NB4 (cell line): ENCODE results near the gene UGT1A7.

Source experiments
- DNase-seq: peaks from one replicate; pipeline ENCODE4 v3.0.0; 2010; ENCODE audit warnings: low read depth
- H3K4me3 ChIP-seq: one replicate; pipeline ENCODE4 v1.5.1; 2011; ENCODE audit warnings: mild to moderate bottlenecking, low read depth, low read length, moderate library complexity
- MAX ChIP-seq: IDR thresholded peaks from 2 replicates; pipeline ENCODE4 v1.6.1; 2011; ENCODE audit warnings: low read depth, low read length
- MYC ChIP-seq: IDR thresholded peaks from 2 replicates; pipeline ENCODE4 v1.6.1; 2011; ENCODE audit warnings: low read depth, low read length
- POLR2A ChIP-seq: IDR thresholded peaks from 2 replicates; pipeline ENCODE4 v1.6.1; 2011; ENCODE audit warnings: mild to moderate bottlenecking; ENCODE audit not compliant: insufficient read length; ENCODE audit errors: extremely low read depth
- TF ChIP-seq, protein P1 (sequence below): IDR thresholded peaks from one replicate; pipeline ENCODE4 v1.5.1; 2012; ENCODE audit warnings: low read depth, low read length

UGT1A7 gene

DNA sequence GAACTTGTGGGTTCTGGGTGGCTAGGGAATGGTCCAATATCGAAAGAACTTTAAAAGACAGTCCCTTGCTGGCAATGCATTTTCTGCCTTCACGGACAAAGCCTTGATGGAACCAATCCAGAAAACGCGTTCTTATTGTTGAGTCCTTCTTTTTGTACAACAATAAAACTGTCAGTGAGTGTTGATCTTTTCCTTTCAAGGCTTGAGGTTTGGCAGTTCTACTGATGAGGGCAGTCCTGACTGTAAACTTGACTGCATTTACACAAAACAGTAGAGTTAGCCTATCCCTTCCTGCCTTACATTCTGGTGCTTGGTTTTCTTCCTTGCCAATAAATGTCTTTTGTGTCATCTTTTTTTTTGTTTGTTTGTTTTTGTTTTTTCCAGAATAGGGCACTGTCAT is 2.5 kb upstream of the UGT1A7 start:
- no peak for TF ChIP-seq MAX
- no peak for TF ChIP-seq POLR2A
- TF ChIP-seq MYC: no peak
- TF ChIP-seq, protein P1, sequence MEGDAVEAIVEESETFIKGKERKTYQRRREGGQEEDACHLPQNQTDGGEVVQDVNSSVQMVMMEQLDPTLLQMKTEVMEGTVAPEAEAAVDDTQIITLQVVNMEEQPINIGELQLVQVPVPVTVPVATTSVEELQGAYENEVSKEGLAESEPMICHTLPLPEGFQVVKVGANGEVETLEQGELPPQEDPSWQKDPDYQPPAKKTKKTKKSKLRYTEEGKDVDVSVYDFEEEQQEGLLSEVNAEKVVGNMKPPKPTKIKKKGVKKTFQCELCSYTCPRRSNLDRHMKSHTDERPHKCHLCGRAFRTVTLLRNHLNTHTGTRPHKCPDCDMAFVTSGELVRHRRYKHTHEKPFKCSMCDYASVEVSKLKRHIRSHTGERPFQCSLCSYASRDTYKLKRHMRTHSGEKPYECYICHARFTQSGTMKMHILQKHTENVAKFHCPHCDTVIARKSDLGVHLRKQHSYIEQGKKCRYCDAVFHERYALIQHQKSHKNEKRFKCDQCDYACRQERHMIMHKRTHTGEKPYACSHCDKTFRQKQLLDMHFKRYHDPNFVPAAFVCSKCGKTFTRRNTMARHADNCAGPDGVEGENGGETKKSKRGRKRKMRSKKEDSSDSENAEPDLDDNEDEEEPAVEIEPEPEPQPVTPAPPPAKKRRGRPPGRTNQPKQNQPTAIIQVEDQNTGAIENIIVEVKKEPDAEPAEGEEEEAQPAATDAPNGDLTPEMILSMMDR: no peak
- DNase-seq: no peak
- H3K4me3 ChIP-seq: no peak overlapping the region

GRCh38 chr2:233680361-233681045 is 1.2 kb upstream of the UGT1A7 start:
- DNase-seq: no peak
- H3K4me3 ChIP-seq: no peak overlapping the region
- no peak for TF ChIP-seq POLR2A
- TF ChIP-seq, protein P1: no peak
- TF ChIP-seq MAX: no peak
- TF ChIP-seq MYC: no peak

DNA sequence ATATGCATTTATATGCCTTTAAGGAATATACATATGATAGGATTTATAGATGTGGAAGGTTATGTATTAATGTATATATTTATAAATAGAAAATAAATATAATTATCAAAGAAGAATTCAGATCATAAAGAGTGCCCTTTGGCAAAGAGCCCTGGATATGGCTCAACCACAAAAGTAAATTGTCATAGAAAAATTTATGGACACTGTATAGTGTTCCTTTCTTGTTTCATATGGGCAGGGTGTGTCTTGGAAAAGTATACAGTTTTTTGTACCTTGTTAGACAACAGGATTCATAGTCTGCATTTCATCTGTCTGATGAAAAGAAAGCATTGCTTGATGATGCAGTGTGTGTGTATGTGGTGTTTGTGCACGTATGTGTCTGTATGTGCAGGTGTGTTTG is 2.9 kb downstream of the UGT1A7 start:
- no peak for DNase-seq
- no peak overlapping the region for H3K4me3 ChIP-seq
- TF ChIP-seq MAX (no peak), MYC (no peak), POLR2A (no peak)
- TF ChIP-seq, protein P1: no peak

DNA sequence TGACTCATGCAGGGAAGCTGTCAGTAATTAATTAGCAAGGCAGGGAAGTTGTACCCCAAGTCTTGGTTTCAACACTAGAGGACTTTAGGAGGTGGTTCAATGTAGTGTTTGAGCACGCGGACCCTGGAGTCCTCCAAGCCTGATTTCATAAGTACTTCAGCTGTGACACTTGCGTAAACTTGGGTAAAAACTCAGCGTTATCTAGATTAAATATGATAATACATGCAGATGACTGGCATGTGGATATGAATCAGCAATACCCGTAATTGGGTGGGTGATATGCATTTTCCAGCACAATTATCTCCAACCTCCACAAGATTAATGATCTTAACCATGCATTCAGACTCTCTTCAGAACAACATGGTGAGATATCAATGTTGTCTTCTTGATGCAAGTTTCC is 5.2 kb downstream of the UGT1A7 start:
- no peak for TF ChIP-seq MYC
- TF ChIP-seq MAX: no peak
- TF ChIP-seq POLR2A: no peak
- TF ChIP-seq, protein P1: no peak
- no peak overlapping the region for H3K4me3 ChIP-seq
- DNase-seq: peak; percentile 44

GRCh38 chr2:233688341-233688740 is 6.6 kb downstream of the UGT1A7 start:
- DNase-seq: no peak
- H3K4me3 ChIP-seq: no peak overlapping the region
- TF ChIP-seq MYC (no peak), MAX (no peak), POLR2A (no peak)
- TF ChIP-seq, protein P1: no peak

DNA sequence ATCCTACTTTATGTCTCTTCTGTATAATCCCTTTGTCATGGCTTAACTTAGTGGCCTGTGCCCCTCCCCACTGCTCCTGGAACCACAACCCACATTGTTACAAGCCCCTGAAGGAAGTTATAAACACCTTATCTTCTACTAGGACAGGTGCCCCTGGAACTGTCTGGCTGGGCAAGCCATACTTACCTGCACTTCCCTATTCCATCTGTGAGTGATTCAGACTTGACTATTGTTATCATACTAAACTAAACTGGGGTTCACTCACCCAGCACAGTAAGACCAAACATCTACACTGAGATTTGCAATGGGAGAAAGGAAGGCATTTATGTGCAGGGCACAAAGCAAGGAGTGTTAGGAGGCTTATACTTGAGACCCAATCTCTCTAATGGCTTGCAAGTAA is 7.3 kb downstream of the UGT1A7 start:
- no peak overlapping the region for H3K4me3 ChIP-seq
- TF ChIP-seq MAX (no peak), POLR2A (no peak), MYC (no peak)
- TF ChIP-seq, protein P1: no peak
- DNase-seq: no peak
